ENCODE results near the gene SGCA. TPM values are rescaled to one million over a fixed set of nuclear protein-coding genes. Genes with fewer than 3 reads are reported as not detected.

The SGCA gene
- total RNA-seq, 1 experiment from 2014 or later: not detected

- no peak for DNase-seq (ENCODE audit: extremely low read depth, low read depth)
Measured at GRCh38 chr17:50205963-50206505, 40.2 kb downstream of the SGCA start.

GRCh38 chr17:50206604-50207293 is 40.9 kb downstream of the SGCA start:
- DNase-seq (ENCODE audit: extremely low read depth, low read depth): no peak

GRCh38 chr17:50207315-50207714 is 41.5 kb downstream of the SGCA start:
- no peak for DNase-seq (ENCODE audit: extremely low read depth, low read depth)

- no peak for DNase-seq (ENCODE audit: extremely low read depth, low read depth)
Measured at GRCh38 chr17:50207792-50208567, 42.2 kb downstream of the SGCA start.

- DNase-seq (ENCODE audit: extremely low read depth, low read depth): no peak
Measured at GRCh38 chr17:50208611-50209061, 42.8 kb downstream of the SGCA start.

- no peak for DNase-seq (ENCODE audit: extremely low read depth, low read depth)
Measured at GRCh38 chr17:50209133-50209471, 43.3 kb downstream of the SGCA start.

- DNase-seq (ENCODE audit: extremely low read depth, low read depth): no peak
Measured at GRCh38 chr17:50209472-50210239, 43.9 kb downstream of the SGCA start.

GRCh38 chr17:50210240-50211225 is 44.7 kb downstream of the SGCA start:
- DNase-seq (ENCODE audit: extremely low read depth, low read depth): no peak

GRCh38 chr17:50211249-50212120 is 45.7 kb downstream of the SGCA start:
- no peak for DNase-seq (ENCODE audit: extremely low read depth, low read depth)

- DNase-seq (ENCODE audit: extremely low read depth, low read depth): no peak
Measured at GRCh38 chr17:50212121-50212843, 46.5 kb downstream of the SGCA start.

GRCh38 chr17:50213026-50214022 is 47.5 kb downstream of the SGCA start:
- no peak for DNase-seq (ENCODE audit: extremely low read depth, low read depth)

- no peak for DNase-seq (ENCODE audit: extremely low read depth, low read depth)
Measured at GRCh38 chr17:50214976-50215760, 49.4 kb downstream of the SGCA start.

- DNase-seq (ENCODE audit: extremely low read depth, low read depth): no peak
Measured at GRCh38 chr17:50217591-50217990, 51.8 kb downstream of the SGCA start.

GRCh38 chr17:50218071-50218759 is 52.4 kb downstream of the SGCA start:
- no peak for DNase-seq (ENCODE audit: extremely low read depth, low read depth)

- no peak for DNase-seq (ENCODE audit: extremely low read depth, low read depth)
Measured at GRCh38 chr17:50218771-50219315, 53.0 kb downstream of the SGCA start.
